ENCODE measurements around the gene WWC2. TPM values are rescaled to one million over a fixed set of nuclear protein-coding genes. Genes with fewer than 3 reads are reported as not detected.

WWC2 gene
- polyA plus RNA-seq, 2 of the 4 experiments (the other 2 are of a cell fraction) = 14.9 to 26.9 TPM

DNA sequence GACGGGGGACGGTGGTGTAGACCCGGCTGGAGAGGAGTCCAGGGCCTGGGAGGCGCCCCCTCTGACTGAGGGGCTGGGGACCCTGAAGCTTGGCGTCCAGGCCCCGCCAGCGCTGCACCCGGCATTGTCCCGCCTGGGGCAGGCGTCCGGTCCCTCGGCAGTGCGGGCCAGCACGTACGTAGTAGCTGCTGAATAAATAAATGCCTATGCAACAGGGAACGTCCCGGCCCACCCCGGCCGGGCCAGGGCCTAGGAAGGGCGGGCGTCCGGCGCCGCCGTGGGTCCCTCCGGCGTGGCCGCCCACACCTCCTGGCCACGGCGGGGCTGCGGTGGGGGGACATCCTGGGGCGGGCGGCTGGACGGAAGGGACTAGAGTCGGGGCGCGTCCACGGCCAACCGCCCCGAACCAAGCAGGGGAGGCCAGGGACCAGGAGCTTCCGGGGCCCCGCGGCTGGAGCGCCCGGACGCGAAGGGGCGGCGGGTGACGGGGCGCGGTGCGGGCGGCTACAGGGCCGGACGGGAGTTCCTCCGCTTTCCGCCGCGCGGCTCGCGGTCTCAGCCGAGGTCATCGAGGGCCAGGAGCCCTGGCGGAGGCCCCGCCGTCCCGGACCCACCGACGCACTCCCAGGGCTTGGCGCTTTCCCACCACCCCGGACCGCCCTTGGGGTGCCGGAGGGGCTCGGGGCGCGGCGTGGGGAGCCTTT, 886 bp upstream of the WWC2 start:
- peak overlapping the region; percentile 89 for H3K4me2 ChIP-seq
- peak overlapping the region; percentile 98 for H3K4me3 ChIP-seq
- DNase-seq (ENCODE audit: low read depth in 1 of 2, low spot score in 1 of 2) (peak; percentile 33 to 38), FAIRE-seq (no peak), ATAC-seq (peak; percentile 69 to 80)
- CTCF ChIA-PET = interaction anchor here (0.6 to 3.0 kb wide), 8 partner anchors 19 to 164 kb away, joined by 3 to 13 read pairs (median 4); no protein-coding TSS in a partner anchor
- POLR2A ChIA-PET = interaction anchor here (0.7 to 2.1 kb wide), 15 partner anchors 7 to 180 kb away, joined by 3 to 10 read pairs (median 4); no protein-coding TSS in a partner anchor
- H3K27ac ChIP-seq = peak overlapping the region; percentile 99
- WGBS (ENCODE audit: missing lambda C conversion rate) = 73% methylated on average over 4 of the region's 79 CpGs
- TF ChIP-seq TP53 (CRISPR knock-in tag; IDR thresholded peaks at IDR 0.05) = no peak
- TF ChIP-seq EP300 (IDR thresholded peaks at IDR 0.05) = no peak
- no peak for TF ChIP-seq FOSB (CRISPR knock-in tag; IDR thresholded peaks at IDR 0.05)
- no peak for TF ChIP-seq CBX2 (IDR thresholded peaks at IDR 0.05; ENCODE audit: borderline replicate concordance, low read depth)
- no peak for TF ChIP-seq HOXB5 (CRISPR knock-in tag; IDR thresholded peaks at IDR 0.05)
- TF ChIP-seq ZSCAN20 (CRISPR knock-in tag; IDR thresholded peaks at IDR 0.05) = no peak
- TF ChIP-seq RCOR1 (IDR thresholded peaks at IDR 0.05; ENCODE audit: low read depth, low read length) = no peak
- no peak for TF ChIP-seq NR3C1 (IDR thresholded peaks at IDR 0.05)
- no peak for TF ChIP-seq KDM5A (IDR thresholded peaks at IDR 0.05)
- TF ChIP-seq TFCP2L1 (CRISPR knock-in tag; IDR thresholded peaks at IDR 0.05) = no peak
- no peak for TF ChIP-seq EHMT2 (IDR thresholded peaks at IDR 0.05; ENCODE audit: low read depth)
- no peak for TF ChIP-seq RARB (CRISPR knock-in tag; IDR thresholded peaks at IDR 0.05)
- no peak for TF ChIP-seq MAZ (IDR thresholded peaks at IDR 0.05; ENCODE audit: borderline replicate concordance, low read depth, low read length)
- TF ChIP-seq POLR2AphosphoS2 (conservative IDR thresholded peaks at IDR 0.05; ENCODE audit: low read length) = no peak
- no peak for TF ChIP-seq KDM1A (IDR thresholded peaks at IDR 0.05; ENCODE audit: low read depth)
- no peaks in the 10 kb centered on the region for H3K9me3 ChIP-seq
- H3K4me1 ChIP-seq = peaks cover 32% of the 10 kb centered on the region

DNA sequence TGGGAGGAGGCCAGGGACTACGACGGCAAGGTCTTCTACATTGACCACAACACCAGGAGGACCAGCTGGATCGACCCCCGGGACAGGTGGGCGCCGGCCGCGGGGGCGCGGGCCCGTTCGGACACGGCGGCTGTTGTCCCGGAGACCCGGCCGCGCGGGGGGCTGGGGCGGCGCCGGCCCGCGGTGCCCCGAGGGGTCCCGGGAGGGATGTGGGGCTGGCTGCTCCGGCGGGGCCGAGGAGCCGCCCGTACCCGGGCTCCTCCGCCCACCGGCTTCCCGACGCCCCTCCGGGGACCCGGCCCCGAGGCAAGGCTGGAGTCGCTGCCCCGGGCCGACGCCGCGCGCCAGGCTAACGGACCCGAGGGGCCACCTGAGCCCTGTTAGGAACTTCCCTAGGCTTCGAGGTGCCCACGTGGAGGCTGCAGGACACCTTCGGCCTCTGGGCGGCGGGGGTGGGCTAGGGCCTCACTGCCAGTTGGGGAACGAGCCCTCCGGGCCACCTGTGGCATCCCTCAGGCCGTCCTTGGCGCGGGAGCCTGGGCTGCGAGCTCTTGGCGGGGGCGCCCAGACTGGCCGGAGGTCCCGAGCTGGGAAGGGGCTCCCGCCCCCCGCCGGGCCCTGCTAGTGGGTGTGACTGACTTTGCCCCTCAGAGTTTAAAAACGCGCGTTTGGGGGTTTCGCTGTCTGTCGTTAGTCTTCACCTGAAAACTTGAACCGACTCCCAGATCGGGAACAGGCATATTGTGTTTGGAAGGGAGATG, 660 bp downstream of the WWC2 start:
- 0% methylated on average over 4 of the region's 73 CpGs for WGBS (ENCODE audit: missing lambda C conversion rate)
- Histone ChIP-seq H3K4me2 (peak overlapping the region; percentile 80), H3K4me1 (peaks cover 27% of the 10 kb centered on the region), H3K4me3 (peak overlapping the region; percentile 98), H3K9me3 (no peaks in the 10 kb centered on the region), H3K27ac (peak overlapping the region; percentile 99)
- FAIRE-seq = no peak
- ChIA-PET POLR2A (interaction anchor here (1.1 to 2.1 kb wide), 3 partner anchors 19 to 169 kb away, joined by 3 to 10 read pairs (median 9); no protein-coding TSS in a partner anchor), CTCF (interaction anchor here (0.6 to 1.6 kb wide), 3 partner anchors 11 to 161 kb away, joined by 4 read pairs; no protein-coding TSS in a partner anchor)
- TF ChIP-seq ZC3H11A (IDR thresholded peaks at IDR 0.05) = no peak
- TF ChIP-seq MYC (IDR thresholded peaks at IDR 0.05; ENCODE audit: borderline replicate concordance, low read length) = peak; percentile 29; the same call in 1 of the 2 replicates
- TF ChIP-seq, protein P1, sequence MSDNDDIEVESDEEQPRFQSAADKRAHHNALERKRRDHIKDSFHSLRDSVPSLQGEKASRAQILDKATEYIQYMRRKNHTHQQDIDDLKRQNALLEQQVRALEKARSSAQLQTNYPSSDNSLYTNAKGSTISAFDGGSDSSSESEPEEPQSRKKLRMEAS (IDR thresholded peaks at IDR 0.05) = peak; percentile 69
- no peak for TF ChIP-seq GATA3 (IDR thresholded peaks at IDR 0.05; ENCODE audit: borderline replicate concordance)
- TF ChIP-seq CHD2 (IDR thresholded peaks at IDR 0.05; ENCODE audit: low read length, partially characterized antibody) = no peak
- TF ChIP-seq TP53 (CRISPR knock-in tag; IDR thresholded peaks at IDR 0.05) = no peak
- TF ChIP-seq, protein P2, sequence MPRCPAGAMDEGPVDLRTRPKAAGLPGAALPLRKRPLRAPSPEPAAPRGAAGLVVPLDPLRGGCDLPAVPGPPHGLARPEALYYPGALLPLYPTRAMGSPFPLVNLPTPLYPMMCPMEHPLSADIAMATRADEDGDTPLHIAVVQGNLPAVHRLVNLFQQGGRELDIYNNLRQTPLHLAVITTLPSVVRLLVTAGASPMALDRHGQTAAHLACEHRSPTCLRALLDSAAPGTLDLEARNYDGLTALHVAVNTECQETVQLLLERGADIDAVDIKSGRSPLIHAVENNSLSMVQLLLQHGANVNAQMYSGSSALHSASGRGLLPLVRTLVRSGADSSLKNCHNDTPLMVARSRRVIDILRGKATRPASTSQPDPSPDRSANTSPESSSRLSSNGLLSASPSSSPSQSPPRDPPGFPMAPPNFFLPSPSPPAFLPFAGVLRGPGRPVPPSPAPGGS (IDR thresholded peaks at IDR 0.05) = no peak
- TF ChIP-seq, protein P3, sequence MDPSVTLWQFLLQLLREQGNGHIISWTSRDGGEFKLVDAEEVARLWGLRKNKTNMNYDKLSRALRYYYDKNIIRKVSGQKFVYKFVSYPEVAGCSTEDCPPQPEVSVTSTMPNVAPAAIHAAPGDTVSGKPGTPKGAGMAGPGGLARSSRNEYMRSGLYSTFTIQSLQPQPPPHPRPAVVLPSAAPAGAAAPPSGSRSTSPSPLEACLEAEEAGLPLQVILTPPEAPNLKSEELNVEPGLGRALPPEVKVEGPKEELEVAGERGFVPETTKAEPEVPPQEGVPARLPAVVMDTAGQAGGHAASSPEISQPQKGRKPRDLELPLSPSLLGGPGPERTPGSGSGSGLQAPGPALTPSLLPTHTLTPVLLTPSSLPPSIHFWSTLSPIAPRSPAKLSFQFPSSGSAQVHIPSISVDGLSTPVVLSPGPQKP (IDR thresholded peaks at IDR 0.05; ENCODE audit: low read depth, low read length) = no peak
- no peak for TF ChIP-seq KDM1A (IDR thresholded peaks at IDR 0.05; ENCODE audit: low read depth)
- TF ChIP-seq PHF8 (IDR thresholded peaks at IDR 0.05; ENCODE audit: borderline replicate concordance, low read depth) = no peak
- TF ChIP-seq, protein P4, sequence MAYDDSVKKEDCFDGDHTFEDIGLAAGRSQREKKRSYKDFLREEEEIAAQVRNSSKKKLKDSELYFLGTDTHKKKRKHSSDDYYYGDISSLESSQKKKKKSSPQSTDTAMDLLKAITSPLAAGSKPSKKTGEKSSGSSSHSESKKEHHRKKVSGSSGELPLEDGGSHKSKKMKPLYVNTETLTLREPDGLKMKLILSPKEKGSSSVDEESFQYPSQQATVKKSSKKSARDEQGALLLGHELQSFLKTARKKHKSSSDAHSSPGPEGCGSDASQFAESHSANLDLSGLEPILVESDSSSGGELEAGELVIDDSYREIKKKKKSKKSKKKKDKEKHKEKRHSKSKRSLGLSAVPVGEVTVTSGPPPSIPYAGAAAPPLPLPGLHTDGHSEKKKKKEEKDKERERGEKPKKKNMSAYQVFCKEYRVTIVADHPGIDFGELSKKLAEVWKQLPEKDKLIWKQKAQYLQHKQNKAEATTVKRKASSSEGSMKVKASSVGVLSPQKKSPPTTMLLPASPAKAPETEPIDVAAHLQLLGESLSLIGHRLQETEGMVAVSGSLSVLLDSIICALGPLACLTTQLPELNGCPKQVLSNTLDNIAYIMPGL (CRISPR knock-in tag; IDR thresholded peaks at IDR 0.05; ENCODE audit: borderline replicate concordance) = no peak
- TF ChIP-seq, protein P5, sequence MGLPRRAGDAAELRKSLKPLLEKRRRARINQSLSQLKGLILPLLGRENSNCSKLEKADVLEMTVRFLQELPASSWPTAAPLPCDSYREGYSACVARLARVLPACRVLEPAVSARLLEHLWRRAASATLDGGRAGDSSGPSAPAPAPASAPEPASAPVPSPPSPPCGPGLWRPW (IDR thresholded peaks at IDR 0.05) = no peak
- no peak for TF ChIP-seq HOXA7 (CRISPR knock-in tag; IDR thresholded peaks at IDR 0.05)
- no peak for TF ChIP-seq SMC3 (IDR thresholded peaks at IDR 0.05)
- TF ChIP-seq RAD21 (conservative IDR thresholded peaks at IDR 0.05 in 1 of 2, IDR thresholded peaks at IDR 0.05 in 1 of 2) = peak in 1 of 2 experiments; percentile 16; a peak in 1 of 5 replicates
- no peak for TF ChIP-seq JUN (IDR thresholded peaks at IDR 0.05)
- no peak for TF ChIP-seq ZNF302 (CRISPR knock-in tag; IDR thresholded peaks at IDR 0.05)
- TF ChIP-seq NFE2L2 (conservative IDR thresholded peaks at IDR 0.05; ENCODE audit: low read length) = no peak
- no peak for TF ChIP-seq FOXS1 (CRISPR knock-in tag; IDR thresholded peaks at IDR 0.05)
- no peak for TF ChIP-seq BHLHE40 (IDR thresholded peaks at IDR 0.05; ENCODE audit: low read depth, low read length)
- ATAC-seq = peak; percentile 29 to 62
- peak; percentile 38 to 46 for DNase-seq (ENCODE audit: low read depth in 1 of 2, low spot score in 1 of 2)

Data from A549 (cell line).